AG09319 (cell line): Measurements from ENCODE around the gene AKAP8.
"Not testable (repeated sequence)": the region's sequence is repeated elsewhere in the genome, so short reads cannot be mapped to it uniquely, and the experiment has no call there.

Experiments used
- DNase-seq: peaks from one replicate; pipeline ENCODE4 v3.0.0-alpha.2; 2010; ENCODE audit warnings: low read depth; ENCODE audit errors: extremely low read depth
- TF ChIP-seq, protein P1 (sequence below): IDR thresholded peaks from 2 replicates; pipeline ENCODE4 v1.5.1; 2011; ENCODE audit warnings: low read depth, mild to moderate bottlenecking, inconsistent platforms, low read length, moderate library complexity

AKAP8 gene

DNA sequence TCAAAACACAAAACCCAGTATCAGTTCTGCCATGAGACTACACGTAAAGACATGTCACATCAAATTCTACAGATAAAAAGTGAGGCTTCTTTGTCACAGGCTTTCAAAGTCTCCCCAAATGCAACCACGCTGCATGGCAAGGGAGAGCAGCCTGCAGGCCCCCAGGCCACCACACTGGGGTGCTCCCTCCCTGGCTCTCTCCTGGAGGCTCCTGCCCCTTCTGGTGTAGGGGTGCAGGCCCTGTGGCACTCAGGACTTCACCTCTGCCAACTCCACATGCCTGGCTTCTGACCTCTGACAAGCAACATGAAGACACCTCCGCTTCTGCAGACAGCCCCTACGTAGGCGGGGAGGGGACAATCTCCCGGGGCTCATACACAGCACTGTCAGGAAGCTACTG, 14.3 kb downstream of the AKAP8 start:
- no peak for DNase-seq
- TF ChIP-seq, protein P1, sequence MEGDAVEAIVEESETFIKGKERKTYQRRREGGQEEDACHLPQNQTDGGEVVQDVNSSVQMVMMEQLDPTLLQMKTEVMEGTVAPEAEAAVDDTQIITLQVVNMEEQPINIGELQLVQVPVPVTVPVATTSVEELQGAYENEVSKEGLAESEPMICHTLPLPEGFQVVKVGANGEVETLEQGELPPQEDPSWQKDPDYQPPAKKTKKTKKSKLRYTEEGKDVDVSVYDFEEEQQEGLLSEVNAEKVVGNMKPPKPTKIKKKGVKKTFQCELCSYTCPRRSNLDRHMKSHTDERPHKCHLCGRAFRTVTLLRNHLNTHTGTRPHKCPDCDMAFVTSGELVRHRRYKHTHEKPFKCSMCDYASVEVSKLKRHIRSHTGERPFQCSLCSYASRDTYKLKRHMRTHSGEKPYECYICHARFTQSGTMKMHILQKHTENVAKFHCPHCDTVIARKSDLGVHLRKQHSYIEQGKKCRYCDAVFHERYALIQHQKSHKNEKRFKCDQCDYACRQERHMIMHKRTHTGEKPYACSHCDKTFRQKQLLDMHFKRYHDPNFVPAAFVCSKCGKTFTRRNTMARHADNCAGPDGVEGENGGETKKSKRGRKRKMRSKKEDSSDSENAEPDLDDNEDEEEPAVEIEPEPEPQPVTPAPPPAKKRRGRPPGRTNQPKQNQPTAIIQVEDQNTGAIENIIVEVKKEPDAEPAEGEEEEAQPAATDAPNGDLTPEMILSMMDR, result no peak

DNA sequence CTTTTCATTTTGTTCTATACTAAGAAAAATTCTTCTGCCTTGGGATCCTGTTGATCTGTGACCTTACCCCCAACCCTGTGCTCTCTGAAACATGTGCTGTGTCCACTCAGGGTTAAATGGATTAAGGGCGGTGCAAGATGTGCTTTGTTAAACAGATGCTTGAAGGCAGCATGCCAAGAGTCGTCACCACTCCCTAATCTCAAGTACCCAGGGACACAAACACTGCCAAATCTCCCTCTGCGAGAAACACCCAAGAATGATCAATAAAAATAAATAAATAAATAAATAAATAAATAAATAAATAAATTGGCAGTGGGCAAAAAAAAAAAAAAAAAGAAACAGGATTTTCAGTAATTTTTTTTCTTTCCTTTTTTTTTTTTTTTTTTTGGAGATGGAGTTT, 15.8 kb downstream of the AKAP8 start:
- not testable (repeated sequence) for DNase-seq

DNA sequence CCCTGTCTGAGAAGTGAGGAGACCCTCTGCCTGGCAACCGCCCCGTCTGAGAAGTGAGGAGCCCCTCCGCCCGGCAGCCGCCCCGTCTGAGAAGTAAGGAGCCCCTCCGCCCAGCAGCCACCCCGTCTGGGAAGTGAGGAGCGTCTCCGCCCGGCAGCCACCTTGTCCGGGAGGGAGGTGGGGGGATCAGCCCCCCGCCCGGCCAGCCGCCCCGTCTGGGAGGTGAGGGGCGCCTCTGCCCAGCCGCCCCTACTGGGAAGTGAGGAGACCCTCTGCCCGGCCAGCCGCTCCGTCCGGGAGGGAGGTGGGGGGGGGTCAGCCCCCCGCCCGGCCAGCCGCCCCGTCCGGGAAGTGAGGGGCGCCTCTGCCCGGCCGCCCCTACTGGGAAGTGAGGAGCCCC, 16.5 kb downstream of the AKAP8 start:
- DNase-seq, result not testable (repeated sequence)

DNA sequence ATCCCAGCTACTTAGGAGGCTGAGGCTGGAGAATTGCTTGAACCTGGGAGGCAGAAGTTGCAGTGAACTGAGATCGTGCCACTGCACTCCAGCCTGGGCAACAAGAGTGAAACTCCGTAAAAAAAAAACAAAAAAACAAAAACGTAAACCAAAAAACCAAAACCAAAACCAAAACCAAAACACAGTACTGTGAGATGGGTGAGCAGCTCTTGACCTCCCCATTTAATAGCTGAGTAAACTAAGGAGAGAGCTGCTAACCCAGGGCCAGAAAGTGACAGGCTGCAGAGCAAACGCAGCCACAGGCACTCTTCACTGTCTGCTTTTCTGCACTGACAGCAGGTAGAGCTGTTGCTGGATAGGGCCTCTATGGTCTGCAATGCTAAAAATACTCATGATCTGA, 19.6 kb downstream of the AKAP8 start:
- not testable (repeated sequence) for DNase-seq

DNA sequence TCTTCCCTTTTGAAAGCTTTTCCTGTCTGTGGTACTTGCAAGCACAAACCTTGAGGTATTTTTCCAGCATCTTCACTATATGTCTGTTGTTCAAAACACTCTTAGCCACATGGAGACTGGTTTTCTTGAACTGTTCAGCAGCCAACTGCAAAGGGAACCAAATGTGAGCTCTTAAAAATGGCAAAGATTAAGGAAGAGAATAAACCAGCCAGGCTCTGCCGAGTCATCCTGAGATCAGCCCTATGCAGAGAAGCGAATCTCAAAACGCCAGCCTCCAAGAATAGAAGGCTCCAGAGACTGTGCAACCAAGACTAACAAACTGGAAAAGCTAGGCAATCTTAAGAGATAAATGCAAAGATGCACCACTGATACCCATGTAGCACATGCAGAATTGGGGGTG, 20.7 kb downstream of the AKAP8 start:
- TF ChIP-seq, protein P1, result no peak
- no peak for DNase-seq

DNA sequence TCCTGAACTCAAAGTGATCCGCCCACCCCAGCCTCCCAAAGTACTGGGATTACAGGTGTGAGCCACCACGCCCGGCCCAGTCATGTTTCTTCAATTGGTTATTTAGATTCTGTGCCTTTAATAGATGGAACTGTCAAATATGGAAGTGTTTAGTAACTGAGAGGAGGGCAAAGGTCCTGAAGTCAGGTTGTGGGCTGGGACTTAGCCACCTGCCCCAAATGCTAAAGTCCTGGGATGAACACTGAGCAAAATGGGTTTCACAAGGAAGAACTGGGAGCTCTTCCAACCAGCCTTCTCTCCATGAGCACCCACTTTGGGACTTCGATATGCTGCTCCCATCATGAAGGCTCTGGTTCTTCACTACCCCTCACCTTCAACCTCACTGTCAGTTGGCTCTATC, 21.7 kb downstream of the AKAP8 start:
- TF ChIP-seq, protein P1, result no peak
- no peak for DNase-seq

DNA sequence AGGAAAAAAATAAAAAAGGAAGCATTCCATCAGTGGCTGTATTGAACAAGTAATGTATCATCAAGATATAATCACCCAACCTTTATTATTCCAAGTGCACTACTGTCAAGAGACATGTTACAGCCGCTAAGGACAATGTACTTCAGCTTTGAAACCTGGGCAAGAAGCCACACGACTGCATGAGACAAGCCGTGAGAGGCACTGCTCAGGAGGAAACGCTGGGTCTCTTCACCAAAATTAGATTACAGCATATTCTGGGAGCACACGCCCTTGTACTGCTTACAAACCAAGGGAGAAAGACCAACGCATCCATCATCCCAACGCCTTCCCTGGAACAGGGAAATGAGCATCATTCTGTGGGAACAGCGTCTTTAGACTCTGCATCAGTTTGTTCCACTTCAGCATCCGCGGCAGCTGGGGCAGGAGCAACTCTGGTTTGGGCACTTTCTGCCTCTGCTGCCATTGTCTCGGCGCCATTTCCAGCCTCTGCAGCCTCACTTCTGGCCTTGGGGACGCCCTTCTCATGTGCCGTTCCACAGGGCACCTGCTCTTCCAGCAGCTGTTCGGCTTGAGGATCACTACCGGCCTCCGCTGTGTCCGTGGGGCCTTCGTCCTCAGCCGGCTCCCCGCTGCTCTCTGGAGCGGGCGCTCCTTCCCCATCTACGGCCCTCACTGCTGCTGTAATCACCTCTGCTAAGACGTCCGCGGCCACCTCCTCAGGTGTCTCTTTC, 24.9 kb downstream of the AKAP8 start:
- TF ChIP-seq, protein P1, result no peak
- DNase-seq, result no peak

DNA sequence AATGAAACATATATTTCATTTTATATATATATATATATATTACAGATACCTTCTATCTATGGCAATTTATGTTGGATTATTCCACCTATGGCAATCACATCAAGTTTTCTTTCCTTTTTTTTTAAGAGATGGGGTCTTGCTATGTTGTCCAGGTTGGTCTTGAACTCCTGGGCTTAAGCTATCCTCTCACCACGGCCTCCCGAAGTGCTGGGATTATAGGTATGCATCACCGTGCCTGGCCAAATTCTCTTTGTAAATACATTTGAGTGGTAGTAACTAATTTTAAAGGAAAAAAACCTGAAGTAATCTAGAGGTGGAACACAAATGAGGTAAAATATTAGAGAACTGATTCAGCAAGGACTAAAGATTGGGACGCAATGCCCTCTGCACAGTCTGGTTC, 25.7 kb downstream of the AKAP8 start:
- TF ChIP-seq, protein P1, result no peak
- DNase-seq, result no peak

DNA sequence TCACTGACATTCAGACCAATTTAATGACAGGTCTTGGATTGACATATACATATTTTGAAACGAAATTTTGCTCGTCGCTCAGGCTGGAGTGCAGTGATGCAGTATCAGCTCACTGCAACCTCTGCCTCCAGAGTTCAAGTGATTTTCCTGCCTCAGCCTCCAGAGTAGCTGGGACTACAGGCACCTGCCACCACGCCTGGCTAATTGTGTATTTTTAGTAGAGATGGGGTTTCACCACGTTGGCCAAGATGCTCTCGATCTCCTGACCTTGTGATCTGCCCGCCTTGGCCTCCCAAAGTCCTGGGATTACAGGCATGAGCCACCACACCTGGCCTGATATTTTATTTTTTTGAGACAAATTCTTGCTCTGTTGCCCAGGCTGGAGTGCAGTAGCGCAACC, 27.1 kb downstream of the AKAP8 start:
- not testable (repeated sequence) for DNase-seq

DNA sequence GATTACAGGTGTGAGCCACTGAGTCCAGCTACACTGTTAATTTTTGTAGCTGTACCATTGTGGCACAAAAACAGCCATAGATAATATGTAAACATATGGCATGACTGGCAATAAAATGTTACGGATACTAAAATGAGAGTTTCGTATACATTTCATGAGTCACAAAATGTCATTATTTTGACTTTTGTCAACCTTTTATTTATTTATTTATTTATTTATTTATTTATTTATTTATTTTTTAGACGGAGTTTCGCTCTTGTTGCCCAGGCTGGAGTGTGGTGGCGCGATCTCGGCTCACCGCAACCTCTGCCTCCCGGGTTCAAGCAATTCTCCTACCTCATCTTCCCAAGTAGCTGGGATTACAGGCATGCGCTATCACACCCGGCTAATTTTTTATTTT, 38.3 kb downstream of the AKAP8 start:
- not testable (repeated sequence) for DNase-seq
